HG03432 (cell line): Measurements from ENCODE around the gene IGSF3.
"Not testable (repeated sequence)": the region's sequence is repeated elsewhere in the genome, so short reads cannot be mapped to it uniquely, and the experiment has no call there.

Source experiments
- ATAC-seq: cut with Tn5 transposase; IDR thresholded peaks from one replicate; pipeline ENCODE4 v1.9.1; 2021; ENCODE audit warnings: mild to moderate bottlenecking, moderate library complexity; ENCODE audit not compliant: unreplicated experiment

The IGSF3 gene

DNA sequence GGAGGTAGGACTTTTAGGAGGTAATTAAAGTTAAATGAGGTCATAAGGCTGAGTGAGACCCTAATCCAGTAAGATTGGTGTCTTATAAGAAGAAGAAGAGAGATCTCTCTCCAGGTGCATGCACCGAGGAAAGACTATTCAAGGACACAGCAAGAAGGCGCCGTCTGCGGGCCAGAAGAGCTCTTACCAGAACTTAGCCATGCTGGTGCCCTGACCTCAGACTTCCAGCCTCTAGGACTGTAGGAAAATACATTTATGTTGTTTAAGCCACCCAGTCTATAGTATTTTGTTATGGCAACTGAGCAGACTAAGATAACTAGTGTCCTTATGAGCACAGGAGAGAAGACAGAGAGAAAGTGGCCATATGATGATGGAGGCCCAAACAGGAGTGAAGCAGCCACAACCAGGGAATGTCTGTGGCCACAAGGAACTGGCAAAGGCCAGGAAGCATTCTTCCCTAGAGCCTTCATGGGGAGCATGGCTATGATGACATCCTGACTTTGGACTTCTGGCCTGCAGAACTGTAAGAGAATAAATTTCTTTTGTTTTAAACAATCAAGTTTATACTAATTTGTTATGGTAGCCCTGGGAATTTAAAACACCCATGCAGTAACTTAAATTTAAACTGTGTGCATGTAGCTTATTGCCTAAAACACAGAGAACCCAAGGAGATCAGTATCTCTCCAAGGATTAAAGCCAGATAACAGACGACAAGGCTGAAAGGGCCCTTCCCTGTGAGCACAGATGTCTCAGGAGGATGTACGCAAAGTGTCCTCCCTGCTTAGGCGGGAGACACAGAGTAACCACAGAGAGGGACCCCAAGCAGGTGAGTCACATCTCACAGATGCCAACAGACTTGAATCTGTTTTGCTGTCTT, 86.8 kb downstream of the IGSF3 start:
- no peak for ATAC-seq

DNA sequence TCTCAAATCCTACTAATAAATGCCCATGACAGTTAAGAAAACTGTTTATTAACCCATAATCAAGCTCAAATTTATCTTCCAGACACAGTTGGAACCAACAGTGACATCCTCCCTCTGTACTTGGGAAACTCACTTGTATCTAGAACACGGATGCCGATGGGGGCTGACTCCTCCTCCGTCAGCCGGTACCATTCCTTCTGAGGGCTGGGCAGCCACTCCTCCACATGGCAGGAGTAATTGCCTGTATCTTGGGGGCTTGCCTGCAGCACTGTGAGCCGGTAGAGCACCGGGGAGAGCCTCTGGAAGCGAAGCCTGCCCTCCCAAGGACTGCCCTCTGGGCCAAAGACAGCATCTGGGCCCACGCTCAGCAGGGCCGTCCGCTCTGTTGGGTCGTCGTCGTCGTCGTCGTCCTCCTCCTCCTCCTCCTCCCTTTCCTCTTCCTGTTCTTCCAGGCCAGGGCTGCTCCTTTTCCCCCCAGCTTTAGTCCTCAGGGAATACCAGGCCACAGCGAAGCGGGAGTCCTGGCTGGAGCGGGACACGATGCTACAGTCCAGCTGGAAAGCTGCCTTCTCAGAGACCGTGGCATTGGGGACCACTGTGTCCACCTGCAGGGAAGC, 88.2 kb downstream of the IGSF3 start:
- no peak for ATAC-seq

GRCh38 chr1:116578581-116578980, 89.0 kb downstream of the IGSF3 start:
- ATAC-seq = no peak

DNA sequence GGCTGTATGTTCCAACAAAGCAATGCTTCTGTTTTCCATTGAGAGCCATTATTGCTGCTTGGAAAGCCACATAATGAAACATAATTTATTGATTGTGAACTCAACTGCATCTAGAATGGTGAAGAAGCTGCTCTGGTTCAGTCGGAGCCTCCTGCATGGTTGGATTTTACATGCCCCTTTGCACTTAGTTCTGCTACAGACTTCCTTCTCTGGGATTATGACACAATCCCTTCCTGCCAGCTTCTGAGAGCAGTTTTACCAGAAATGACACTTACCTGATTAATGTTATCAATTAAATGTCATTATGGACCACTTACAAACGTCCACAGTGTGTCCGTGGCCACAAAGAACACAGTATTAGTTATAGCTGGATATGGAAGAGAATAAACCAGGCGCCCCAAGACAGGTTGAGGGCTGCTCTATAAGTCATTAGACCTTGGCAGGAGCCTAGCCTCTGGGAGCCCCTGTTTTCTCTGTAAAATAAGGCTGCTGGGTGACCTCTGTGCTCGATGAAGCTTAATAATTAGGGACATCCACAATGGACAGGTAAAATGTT, 89.7 kb downstream of the IGSF3 start:
- ATAC-seq = no peak

DNA sequence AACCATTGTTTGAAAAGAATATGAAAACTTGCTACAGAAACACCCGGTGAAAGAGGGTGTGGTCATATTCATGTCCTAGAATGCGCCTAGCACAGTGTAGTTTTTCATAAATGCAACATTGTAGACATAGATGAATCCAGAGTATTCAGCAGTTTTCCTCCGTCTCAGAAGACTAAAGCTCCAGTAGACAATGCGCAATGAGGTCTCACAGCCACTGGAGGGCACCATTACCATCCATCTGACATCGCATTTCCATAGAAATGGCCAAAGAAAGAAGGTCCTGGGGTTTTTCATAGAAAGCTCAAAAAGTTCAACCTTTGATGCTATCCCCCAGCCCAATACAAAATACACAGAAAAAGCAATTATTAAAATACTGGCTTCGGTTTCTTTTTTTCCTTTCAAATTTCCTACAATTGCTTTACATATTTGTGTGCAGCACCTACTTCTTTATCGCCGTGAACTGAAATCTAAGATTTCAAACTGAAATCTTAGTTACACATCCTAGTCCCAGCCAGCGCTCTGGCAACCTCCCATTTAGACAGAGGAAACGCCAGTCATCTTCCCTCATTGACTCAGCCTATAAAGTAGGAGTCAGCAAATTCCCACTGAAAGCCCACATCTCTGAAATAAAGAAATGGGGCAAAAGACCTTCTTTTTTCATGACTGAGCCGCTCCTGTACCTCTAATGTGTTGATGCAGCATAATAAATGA, 92.8 kb downstream of the IGSF3 start:
- no peak for ATAC-seq

DNA sequence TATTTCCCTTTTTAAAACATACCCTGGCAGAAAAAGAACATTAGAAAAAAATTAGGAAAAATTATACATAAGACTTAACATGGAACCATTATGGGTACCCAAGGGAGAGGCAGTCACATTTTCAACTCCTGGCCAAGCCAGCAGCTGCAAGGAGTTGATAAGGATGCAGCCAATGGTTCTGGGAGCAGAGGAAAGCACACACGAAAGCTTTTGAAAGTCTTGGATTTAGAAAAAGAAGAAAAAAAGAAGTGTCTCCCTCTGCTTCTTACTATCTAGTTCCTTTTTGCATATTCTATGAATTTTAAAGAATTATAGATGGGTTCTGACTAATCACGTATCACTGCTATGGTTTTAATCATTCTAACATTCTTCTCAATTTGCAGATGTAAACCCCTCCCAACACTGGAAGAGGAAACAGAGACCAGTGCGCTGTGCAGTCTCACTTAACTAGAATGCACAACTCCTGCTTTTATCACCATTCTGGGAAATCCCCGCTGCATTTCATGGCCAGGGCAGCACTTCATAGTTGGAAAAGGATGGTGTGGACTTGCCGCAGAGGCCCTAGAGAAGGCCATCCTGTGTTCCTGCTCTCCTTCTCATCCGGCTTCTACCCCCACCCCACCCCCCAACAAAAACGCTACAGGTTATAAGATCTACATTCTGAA, 94.0 kb downstream of the IGSF3 start:
- ATAC-seq = no peak

DNA sequence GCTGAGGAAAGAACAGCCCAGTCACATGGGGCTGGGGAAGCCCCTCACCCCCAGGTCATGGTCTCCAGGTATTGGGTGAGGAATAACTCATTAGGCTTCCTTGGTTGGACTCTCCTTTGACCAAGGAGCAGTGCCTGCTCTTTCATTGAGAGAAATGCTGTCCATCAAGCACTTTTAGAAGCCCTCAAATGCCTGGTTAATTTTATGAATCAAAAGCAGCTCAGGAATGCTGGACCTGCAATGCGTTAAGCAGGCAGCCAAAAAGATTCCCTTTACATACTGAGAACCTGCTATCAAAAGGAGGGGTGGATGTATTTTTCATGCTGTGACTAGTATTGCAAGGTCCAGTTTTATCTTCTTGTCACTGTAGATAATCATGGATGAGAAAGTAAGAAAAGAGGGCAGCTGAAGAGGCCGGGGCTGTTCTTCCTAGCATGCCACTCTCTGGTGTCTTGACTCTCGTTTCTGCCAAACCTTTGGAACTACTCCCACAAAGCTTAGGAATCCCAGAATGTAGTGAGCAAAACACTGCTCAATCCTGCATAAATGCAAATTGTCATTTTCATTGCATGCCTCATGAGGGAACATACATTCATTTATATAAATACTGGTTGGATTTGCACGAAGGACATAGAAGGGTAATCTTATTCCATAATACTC, 94.6 kb downstream of the IGSF3 start:
- no peak for ATAC-seq

DNA sequence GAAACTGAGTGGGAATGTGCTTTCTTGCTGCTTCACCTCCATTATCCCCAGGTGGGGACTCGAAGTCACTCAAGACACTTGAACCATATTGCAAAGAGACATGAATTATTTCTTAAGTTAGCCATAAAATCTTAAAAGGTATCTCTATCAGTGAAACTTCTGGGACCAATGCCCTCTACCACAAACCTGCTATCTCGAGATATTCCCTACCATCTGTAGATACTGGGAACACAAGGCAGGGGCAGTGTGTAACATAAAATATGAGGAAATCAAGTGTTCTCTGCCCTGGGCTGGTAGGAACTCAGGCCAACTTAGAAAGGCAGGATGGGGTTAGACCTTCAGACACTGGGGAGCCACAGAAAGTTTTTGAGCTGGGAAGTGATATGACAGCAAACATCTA, 95.4 kb downstream of the IGSF3 start:
- ATAC-seq = no peak

DNA sequence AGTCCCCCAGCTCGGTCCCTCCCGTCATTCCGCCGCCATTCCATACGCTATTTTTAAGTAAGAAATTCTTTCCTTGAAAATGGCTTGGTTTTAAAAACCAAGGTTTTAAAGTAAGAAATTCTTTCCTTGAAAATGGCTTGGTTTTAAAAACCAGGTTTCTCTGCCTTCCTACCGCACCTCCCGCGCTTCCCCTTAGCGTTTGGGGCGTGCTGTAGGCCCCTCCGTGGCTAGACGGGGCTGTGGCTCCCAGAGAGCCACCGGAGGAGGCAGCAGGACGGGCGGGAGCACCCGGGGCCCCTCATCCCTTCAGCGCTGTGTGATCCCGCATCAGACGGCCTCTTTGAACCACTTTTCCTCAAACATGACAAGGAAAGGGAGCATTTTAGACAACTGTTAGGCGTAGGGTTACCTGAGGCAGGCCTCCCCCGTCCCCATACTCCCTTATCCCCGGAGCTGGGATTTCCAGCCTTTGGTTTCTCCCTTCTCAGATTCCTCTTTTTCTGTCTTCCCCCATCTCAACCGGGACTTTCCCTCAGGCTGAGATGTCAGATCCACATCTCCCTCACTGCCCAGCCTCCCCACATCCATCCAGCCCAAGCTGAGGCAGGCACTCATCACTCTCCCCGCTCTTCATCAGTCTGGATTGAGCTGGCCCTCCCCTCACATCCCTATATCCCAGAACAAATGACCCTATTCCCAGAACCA, 96.2 kb downstream of the IGSF3 start:
- no peak for ATAC-seq

DNA sequence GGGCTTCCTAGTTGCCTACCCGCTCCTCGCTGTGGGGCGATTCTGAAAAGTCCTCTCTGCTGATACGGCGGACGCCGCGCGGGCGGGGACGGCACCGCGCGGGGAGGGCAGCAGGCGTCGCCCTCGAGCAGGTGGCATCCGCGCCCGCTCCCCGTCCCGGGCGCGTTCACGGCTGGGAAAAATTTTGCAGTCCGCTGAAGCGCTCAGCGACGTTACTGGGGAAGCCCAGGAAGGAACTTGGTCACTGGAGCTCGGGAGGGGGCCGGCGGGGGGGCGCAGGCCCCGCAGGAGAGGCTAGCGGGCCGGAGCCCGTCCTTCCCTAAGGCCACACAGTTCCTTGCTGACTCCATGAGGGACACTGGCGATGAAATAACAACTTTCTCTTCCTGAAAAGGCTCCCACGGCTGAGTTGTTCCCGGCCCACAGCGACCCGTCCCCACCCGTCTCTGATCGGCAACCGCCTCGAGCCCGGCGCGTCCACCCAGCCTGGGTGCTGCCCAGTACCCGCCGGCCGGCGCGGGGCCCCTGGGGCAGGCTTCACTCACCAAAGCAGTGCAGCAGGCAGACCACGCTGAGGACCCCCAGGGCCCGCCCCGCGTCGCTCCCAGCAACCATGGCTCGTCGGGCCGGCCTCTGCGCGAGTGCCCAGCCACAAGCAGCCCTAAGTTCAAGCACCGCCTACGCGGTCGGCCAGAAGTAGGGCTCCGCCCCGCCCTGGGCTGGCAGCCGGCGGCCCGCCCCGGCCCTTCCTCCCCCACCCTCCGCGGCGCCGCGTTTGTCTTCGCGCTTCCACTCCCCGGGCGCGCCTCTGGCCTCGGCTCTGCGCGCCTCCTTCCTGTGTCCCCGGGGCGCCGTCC, 96.9 kb downstream of the IGSF3 start, which contains the start of gene CD58:
CD58 (minus strand) TSS at position 669 of the 857 bp plus-strand sequence; CDS start at position 615, 54 bp downstream.
- peak; percentile 68 for ATAC-seq

GRCh38 chr1:116569776-116570357, 97.7 kb downstream of the IGSF3 start:
- ATAC-seq = peak; percentile 12

- no peak for ATAC-seq
These were observed 98.2 kb downstream of the IGSF3 start for GRCh38 chr1:116569381-116569670.

- ATAC-seq = no peak
These were observed 98.7 kb downstream of the IGSF3 start for GRCh38 chr1:116568662-116569380.

DNA sequence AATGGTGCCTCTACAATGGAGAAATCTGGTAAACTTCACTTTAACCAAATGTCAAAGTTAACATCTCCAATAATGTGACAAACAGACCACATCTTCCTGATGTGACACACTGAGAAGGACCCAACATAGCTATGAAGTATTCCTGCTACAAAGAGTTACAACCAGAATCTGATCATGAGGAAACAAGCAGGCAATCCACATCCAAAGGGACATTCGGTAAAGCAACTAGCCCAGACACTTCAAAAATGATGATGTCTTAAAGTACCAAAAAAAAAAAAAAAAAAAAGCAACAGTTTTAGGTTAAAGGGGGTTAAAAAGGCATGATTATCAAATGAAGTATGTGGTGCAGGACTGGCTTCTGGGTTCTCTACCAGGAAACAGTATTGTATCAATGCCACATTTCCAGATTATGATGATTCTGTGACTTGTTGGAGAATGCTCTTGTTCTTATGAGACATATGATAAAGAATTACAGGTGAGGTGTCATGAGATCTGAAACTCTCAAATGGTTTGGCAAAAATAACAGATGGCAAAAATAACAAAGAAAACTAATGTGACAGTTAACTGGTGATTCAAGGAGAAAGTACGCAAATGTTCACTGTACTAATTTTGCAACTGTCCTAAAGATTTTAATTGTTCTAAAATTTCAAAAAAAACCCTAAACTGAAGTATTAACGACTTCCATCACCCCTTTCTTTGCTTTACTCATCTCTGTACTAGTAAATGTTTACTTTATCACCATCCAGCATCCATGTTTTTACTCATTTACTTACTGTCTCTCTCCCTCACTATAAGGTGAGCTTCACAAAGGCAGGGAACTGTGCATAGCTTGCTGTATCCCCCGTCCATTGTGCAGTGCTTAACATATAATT, 99.5 kb downstream of the IGSF3 start:
- no peak for ATAC-seq

GRCh38 chr1:116565222-116565621, 102.3 kb downstream of the IGSF3 start:
- ATAC-seq = no peak

DNA sequence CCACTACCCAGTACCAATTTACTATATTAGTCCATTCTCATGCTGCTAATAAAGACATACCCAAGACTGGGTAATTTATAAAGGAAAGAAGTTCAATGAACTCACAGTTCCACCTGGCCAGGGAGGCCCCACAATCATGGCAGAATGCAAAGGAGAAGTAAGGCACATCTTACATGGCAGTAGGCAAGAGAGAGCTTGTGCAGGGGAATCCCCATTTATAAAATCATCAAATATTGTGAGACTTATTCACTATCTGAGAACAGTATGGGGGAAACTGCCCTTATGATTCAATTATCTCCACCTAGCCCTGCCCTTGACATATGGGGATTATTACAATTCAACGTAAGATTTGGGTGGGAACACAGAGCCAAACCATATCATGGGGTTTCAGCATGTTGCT, 103.1 kb downstream of the IGSF3 start:
- no peak for ATAC-seq

DNA sequence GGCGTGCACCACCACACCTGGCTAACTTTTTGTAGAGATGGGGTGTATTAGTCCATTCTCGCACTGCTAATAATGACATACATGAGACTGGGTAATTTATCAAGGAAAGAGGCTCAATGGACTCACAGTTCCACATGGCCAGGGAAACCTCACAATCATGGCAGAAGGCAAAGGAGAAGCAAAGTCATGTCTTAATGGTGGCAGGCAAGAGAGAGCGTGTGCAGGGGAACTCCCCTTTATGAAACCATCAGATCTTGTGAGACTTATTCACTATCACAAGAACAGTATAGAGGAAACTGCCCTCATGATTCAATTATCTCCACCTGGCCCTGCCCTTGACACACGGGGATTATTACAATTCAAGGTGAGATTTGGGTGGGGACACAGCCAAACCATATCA, 105.1 kb downstream of the IGSF3 start:
- ATAC-seq = not testable (repeated sequence)
